HL-60/S4 treated with phorbol 12-myristate 13-acetate at 8.2 ng/mL for 4 days and 3 days (cell line): ENCODE results near the gene RNF208.
"Not testable (repeated sequence)": the region's sequence is repeated elsewhere in the genome, so short reads cannot be mapped to it uniquely, and the experiment has no call there.

Experiments
- in situ Hi-C: fragments of 300-500 bp; cut with MboI; formaldehyde crosslinking; loops from 2 replicates; pipeline ENCODE4 v1.15.0; 2022; ENCODE audit warnings: low sequenced_read_pairs

Gene RNF208

GRCh38 chr9:137253717-137254623 lies 31.9 kb upstream of the RNF208 start:
- in situ Hi-C loops = no loop called here

DNA sequence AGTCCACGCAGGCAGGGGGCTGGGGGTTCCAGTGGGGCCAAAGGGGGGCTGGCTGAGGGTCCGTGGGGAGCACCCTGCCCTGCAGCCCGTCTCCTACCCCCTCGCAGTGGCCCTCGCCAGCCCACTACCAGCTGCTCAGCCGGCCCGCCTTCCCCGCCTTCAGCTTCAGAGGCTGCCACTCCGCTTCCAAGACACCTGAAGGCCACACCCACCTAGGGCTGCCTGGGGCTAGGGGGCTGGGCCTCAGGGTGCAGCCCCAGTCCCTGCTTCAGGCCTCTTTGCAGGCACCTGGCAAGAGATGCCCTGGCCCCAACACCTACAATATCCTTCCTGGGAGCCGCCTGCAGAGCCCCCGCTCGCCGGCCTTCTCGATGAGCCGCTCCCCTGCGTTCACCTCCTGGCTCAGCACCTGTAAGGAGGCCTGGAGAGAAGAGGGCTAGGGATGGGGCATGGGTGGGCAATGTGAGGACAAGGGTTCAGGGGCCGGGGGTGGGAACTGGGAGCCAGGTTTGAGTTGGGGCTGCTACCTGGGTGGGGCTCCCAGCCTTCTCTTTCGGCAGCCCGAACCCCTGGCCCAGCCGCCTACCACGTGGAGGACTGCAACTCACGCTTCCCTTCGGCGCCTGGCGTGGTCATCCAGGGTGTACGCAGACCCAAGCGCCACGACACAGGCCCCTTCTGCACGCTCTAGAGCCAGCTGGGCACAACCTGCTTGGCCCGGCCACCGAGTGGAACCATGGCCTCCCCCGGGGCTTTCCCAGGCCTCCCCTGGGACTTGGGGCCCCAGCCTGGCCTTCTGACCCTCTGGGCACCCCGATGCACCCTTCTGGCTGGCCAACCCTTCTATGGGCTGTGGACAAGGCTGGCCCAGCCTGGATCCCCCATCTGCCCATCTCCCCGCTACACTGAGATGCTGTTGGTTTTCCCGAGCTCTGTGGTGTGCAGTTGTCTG lies 30.8 kb upstream of the RNF208 start:
- in situ Hi-C loops = no loop called here

DNA sequence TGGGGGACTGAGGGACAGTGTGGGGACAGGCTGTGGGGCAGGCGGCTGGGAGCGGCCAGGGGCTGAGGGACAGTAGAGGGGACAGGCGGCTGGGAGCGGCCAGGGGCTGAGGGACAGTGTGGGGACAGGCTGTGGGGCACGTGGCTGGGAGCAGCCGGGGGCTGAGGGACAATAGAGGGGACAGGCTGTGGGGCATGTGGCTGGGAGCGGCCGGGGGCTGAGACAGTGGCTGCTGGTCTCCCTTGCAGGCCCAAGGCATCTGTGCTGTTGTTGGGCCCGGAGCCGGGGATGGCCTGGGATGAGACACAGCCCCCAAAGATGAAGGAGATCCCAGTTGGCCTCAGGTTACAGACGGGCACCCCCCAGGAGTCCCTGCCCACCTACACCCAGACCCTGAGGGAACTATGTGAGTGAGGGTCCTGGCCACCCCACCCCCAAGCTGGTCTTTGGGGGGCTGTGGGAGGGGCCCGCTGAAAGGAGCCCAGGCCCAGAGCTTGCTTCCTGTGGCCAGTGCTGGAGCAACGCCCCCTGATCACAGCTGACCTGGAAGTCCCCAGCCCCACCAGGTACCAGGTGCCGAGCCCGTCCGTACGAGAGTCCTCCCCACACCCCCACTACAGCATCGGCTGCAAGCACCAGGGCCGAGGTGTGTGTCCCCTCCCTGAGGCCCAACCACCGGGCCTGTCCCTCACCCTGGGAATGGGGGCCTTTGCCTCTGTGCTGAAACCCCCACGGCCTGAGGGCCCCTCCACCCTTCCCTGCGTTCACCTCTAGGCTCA lies 29.6 kb upstream of the RNF208 start:
- in situ Hi-C loops = no loop called here

GRCh38 chr9:137251194-137251461 lies 29.1 kb upstream of the RNF208 start, which contains the start of gene STPG3:
Gene STPG3 (plus strand): TSS chr9:137251286. CDS start chr9:137251287, 1 bp downstream.
- in situ Hi-C loops = no loop called here

DNA sequence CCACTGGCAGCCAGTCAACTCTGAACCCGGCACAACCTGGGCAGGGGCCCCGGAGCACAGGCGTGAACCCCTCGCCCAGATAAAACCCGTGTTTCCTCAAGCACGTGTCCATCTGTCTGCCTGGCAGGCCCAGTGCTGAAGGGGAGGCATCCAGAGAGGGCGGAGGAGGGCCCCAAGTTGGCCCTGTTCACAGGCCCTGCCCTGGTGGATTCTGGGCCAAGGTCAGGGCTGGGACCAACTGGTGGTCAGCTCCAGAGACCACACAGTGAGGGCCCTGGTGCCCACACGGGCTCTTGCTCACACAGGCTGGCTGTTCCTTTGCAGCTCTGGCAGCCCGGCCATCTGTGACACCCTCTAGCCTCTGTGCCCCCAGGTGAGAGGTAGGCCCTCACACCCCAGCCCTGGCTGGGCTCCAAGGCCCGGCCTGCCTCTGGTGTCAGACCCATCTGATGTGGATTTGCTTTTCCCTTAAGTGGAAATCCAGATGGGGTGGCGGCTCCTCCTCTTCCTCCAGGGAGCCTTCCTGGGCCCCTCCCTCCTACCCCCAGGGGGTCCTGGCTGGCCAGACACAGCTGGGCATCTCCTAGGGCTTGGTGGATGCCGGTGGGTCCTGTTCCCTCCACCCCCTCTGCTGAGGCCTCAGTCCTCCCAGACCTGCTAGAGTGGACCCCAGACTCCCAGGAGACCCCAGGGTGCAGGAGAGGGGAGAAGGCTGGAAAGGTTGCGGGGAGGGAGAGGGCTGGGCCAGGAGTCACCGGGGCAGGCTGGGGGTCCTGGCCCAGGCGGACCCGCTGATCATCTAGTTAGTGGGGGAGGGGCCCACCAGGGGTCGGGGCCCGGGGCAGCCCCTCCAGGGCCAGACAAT lies 28.5 kb upstream of the RNF208 start:
- in situ Hi-C loops = no loop called here

- in situ Hi-C loops = no loop called here
Observed at GRCh38 chr9:137247916-137248175, 25.8 kb upstream of the RNF208 start.

- in situ Hi-C loops = no loop called here
Observed at GRCh38 chr9:137247135-137247915, 25.3 kb upstream of the RNF208 start.

DNA sequence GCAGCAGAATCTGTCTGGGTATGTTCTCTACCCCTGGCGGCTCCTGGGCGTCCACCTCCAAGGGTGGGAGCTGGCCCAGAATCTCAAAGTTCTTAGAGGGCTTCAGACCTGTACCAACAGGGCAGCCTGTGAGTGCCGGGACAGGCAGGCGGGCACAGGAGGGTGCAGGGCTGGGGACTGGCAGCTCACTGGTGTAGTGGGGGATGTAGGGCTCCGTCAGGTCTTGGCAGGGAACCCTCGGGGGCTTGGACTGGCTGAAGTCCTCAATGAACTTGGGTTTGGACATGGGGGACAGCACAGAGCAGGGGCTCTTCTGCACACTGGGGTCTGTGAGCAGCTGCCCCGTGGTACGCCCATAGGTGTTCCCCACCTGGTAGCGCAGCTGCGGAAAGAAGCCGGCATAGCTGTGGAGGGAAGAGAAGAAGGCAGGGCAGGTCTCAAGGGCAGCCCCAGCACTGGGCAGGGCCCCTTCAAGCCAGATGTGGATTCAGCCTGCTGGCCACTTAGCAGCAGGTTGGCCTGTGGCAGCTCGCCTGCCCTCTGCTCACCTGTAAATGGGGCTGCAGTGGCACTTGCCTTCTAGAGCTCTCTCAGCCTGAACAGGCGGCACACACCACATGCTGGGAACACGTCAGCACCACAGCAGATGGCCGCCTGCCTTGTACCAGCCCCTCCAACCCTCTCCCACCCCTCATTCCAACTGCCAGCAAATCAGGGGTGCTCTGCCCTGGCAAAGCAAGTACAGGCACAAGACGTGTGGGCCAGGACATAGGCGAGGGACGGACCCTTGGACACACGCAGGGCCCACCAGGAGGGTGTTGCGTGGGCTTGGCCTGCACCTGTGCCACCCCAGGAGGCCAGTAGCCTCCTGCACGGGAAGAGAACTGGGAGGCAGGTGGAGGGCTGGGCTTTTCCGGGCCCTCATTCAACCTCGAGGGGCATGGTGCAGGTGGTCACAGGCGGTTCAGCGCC lies 23.7 kb upstream of the RNF208 start:
- in situ Hi-C loops = no loop called here

DNA sequence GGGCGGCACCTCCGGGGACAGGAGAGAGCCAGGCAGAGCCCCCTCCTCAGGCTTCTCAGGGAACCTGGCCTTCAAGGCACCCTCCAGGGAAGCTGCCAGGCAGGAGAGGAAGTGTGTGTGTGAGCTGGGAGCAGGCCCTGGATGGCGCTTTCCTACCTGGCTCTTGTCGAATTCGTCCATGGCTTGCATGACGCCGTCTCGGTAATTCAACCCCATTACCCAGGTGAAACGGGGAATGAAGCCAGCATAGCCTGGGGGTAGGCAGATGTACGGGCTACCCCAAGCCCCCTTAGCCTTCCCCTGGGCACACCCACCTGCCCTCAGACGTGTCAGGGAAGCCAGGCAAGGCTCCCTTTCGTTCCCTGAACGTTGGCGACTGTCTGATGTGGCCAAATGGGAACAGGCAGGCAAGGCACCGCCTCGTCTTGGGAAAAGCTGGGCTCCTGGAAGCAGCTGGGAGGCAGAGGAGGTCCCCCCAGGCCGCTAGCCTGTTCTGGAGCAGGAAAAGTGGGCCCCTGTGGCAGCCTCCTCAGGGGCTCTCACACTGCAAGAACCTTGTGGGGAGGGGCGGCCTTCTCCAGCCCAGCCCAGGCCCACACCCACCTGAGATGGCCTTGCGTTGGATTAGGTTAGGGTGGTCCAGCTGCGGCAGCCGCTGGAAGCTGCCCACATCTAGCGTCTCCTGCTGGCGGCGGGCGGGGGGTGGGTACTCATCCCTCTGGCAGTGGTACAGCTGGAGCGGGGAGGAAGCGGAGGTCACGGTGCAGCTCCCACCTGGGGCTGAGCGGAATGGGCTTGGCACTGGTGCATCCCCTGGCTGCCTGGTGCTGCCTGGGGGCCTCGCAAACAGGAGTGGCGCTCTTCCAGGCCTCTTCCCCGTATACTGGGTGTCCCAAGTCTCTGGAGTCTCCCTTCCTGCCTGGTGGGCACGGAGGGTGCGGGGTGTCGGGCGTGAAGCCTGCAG lies 22.7 kb upstream of the RNF208 start:
- in situ Hi-C loops = no loop called here

DNA sequence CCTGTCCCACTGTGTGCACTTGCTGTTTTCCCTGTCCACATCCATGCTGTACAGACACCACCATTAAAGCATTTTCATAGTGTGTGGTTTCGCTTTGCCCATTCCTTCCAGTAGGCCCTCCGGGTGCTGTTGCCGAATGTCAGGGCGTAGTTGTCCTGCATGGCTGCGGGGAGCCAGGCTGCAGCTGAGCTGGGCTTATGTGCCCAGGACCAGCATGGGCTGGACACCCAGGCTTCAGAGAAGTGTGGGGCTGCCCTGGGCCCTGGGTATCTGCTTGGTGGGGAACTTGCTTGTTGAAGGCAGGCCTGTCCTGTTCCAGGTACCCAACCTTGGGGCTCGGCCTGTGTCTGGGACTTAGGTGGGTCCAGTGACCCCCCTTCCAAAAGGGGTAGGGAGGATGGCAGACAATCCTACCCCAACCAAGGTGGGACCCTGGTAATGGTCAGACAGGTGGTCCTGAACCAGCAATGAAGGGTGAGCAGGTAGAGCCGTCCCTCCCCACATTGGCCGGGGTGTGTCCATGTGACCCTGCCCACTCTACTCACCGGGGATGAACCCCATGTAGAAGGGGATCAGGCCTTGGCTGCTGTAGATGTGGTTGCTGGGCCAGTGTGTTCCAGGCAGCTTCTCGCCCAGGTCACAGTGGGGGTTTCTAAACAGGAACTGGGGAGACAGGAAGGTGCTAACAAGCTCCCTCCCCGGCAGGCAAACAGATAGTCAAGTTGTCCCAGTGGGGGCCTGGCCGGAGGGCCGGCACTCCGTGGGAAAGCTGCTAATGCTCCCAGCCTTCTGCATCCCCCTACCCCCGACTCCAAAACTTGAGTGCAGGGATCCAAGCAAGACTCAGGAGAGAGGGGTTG lies 21.8 kb upstream of the RNF208 start:
- in situ Hi-C loops = no loop called here

GRCh38 chr9:137243266-137243625 lies 21.2 kb upstream of the RNF208 start:
- in situ Hi-C loops = not testable (repeated sequence)

- in situ Hi-C loops = no loop called here
Observed at GRCh38 chr9:137242269-137243203, 20.5 kb upstream of the RNF208 start.

DNA sequence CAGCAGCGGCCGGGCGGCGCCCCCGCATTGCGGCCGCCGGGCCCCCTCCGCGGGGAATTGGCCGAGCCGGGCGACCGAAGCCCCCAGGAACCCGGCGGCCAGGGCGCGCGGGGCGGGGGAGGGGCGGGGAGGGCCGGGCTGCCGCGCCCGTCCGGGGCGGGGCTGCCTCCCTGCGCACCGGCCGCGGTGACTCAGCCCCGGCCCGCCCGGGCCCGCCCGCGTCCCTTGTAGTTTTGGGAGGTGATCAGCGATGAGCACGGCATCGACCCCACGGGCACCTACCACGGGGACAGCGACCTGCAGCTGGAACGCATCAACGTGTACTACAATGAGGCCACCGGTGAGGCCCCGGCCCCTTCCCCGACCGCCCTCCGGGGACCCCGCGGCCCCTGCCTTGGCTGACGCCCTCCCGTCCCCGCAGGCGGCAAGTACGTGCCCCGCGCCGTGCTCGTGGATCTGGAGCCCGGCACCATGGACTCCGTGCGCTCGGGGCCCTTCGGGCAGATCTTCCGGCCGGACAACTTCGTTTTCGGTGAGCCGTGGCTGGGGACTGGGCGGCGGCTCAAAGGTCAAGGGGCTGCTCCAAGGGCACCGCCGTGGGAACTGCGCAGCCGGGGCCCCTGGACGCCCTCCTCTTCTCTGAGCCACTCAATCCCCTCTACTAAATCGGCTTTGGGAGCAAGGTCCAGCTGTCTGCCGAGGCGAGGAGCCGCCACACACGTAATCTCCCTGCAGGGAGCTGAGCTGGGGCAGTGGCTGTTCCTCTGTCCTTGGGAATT lies 19.6 kb upstream of the RNF208 start:
- in situ Hi-C loops = no loop called here

- in situ Hi-C loops = no loop called here
Observed at GRCh38 chr9:137240841-137241489, 18.9 kb upstream of the RNF208 start, which contains the start of gene TUBB4B. Gene TUBB4B (plus strand): TSS chr9:137241287. CDS start chr9:137241361, 74 bp downstream.
